ENCODE measurements around the gene SH3BGRL2.

GRCh38 chr6:79609225-79609595 lies 21.9 kb upstream of the SH3BGRL2 start:
- TF ChIP-seq CTCF (conservative IDR thresholded peaks at IDR 0.05; ENCODE audit: low read depth, low read length) (no peak), USF2 (IDR thresholded peaks at IDR 0.05; ENCODE audit: low read depth, low read length) (no peak), FOS (IDR thresholded peaks at IDR 0.05; ENCODE audit: low read depth, low read length) (no peak), MXI1 (IDR thresholded peaks at IDR 0.05; ENCODE audit: borderline replicate concordance, low read depth, low read length) (no peak), NFE2L2 (IDR thresholded peaks at IDR 0.05; ENCODE audit: low read depth, low read length) (no peak), RCOR1 (IDR thresholded peaks at IDR 0.05; ENCODE audit: insufficient replicate concordance, low read length) (no peak), POLR2A (IDR thresholded peaks at IDR 0.05; ENCODE audit: low read depth, low read length) (no peak), MAZ (IDR thresholded peaks at IDR 0.05; ENCODE audit: borderline replicate concordance, low read depth, low read length) (no peak), CHD1 (IDR thresholded peaks at IDR 0.05; ENCODE audit: low read depth, low read length) (no peak), CEBPB (IDR thresholded peaks at IDR 0.05; ENCODE audit: low read depth, low read length) (no peak), RAD21 (IDR thresholded peaks at IDR 0.05; ENCODE audit: low read length) (no peak), RFX5 (IDR thresholded peaks at IDR 0.05; ENCODE audit: low read depth, low read length) (no peak), MAFK (IDR thresholded peaks at IDR 0.05; ENCODE audit: low read depth, low read length) (no peak), SMC3 (IDR thresholded peaks at IDR 0.05; ENCODE audit: low read depth, low read length) (no peak)

All from IMR-90 (cell line).